Measurements from ENCODE around the gene IDE.

DNA sequence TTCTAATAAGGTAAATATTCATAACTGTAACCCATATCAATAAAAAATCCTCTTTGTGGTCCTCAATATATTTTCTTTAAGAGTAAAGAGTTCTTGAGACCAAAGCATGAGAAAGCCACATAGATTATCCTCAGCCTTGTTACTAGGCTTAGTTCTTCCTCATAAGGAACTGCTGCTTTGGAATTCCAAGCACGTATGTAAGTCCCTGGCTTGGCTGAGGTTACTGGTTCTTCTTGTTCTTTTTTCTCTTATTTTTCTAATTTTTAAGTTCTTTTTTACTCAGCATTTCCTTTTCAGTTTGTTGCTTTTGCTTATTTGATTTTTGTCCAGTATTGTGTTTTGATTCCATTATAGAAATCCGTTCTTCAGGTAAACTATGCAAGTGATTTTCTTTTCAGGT lies 155.7 kb downstream of the IDE start:
- no peak for TF ChIP-seq EZH2phosphoT487 (IDR thresholded peaks at IDR 0.05; ENCODE audit: borderline replicate concordance)
- no peak for TF ChIP-seq ZNF274 (IDR thresholded peaks at IDR 0.05; ENCODE audit: low read depth, low read length)
- TF ChIP-seq, protein P1, sequence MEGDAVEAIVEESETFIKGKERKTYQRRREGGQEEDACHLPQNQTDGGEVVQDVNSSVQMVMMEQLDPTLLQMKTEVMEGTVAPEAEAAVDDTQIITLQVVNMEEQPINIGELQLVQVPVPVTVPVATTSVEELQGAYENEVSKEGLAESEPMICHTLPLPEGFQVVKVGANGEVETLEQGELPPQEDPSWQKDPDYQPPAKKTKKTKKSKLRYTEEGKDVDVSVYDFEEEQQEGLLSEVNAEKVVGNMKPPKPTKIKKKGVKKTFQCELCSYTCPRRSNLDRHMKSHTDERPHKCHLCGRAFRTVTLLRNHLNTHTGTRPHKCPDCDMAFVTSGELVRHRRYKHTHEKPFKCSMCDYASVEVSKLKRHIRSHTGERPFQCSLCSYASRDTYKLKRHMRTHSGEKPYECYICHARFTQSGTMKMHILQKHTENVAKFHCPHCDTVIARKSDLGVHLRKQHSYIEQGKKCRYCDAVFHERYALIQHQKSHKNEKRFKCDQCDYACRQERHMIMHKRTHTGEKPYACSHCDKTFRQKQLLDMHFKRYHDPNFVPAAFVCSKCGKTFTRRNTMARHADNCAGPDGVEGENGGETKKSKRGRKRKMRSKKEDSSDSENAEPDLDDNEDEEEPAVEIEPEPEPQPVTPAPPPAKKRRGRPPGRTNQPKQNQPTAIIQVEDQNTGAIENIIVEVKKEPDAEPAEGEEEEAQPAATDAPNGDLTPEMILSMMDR (IDR thresholded peaks at IDR 0.05 in 2 of 3, conservative IDR thresholded peaks at IDR 0.05 in 1 of 3; ENCODE audit: borderline replicate concordance in 1 of 3, insufficient read depth in 1 of 3, low read depth in 2 of 3, low read length in 2 of 3): no peak
